Endothelial cell (in vitro differentiated cells): ENCODE data around the gene RAB26. TPM values are rescaled to one million over a fixed set of nuclear protein-coding genes. Genes with fewer than 3 reads are reported as not detected.

Source experiments
- DNase-seq: peaks from one replicate; pipeline ENCODE4 v3.0.0; 2021; ENCODE audit warnings: low spot score
- H3K27ac Mint-ChIP-seq: one replicate; pipeline ENCODE4 v1.8.0; 2021; ENCODE audit warnings: mixed read lengths, inconsistent platforms; ENCODE audit not compliant: unreplicated experiment
- H3K27me3 Mint-ChIP-seq: one replicate; pipeline ENCODE4 v1.8.0; 2021; ENCODE audit warnings: mild to moderate bottlenecking, moderate library complexity, mixed read lengths, inconsistent platforms; ENCODE audit not compliant: unreplicated experiment
- H3K36me3 Mint-ChIP-seq: one replicate; pipeline ENCODE4 v1.8.0; 2021; ENCODE audit warnings: mild to moderate bottlenecking, low read depth, mixed read lengths, inconsistent platforms; ENCODE audit not compliant: unreplicated experiment
- H3K4me1 Mint-ChIP-seq: one replicate; pipeline ENCODE4 v1.8.0; 2021; ENCODE audit warnings: mild to moderate bottlenecking, mixed read lengths, inconsistent platforms; ENCODE audit not compliant: unreplicated experiment
- H3K4me3 Mint-ChIP-seq: one replicate; pipeline ENCODE4 v1.8.0; 2021; ENCODE audit warnings: mild to moderate bottlenecking, mixed read lengths, inconsistent platforms; ENCODE audit not compliant: unreplicated experiment
- H3K9me3 Mint-ChIP-seq: one replicate; pipeline ENCODE4 v1.8.0; 2021; ENCODE audit warnings: mixed read lengths, inconsistent platforms; ENCODE audit not compliant: unreplicated experiment
- CTCF ChIP-seq: fragments of 200-600 bp; sonication (generic); IDR thresholded peaks from one replicate; pipeline ENCODE4 v1.5.0; 2021; ENCODE audit warnings: antibody characterized with exemption; ENCODE audit not compliant: unreplicated experiment
- total RNA-seq: library from RNA; stranded (reverse); fragmentation: NEBNext Ultra II Directional; extraction: Animal tissue kit (Norgen Biotek cat#: 25700); gene quantifications from one replicate; pipeline ENCODE4 v1.2.1, GENCODE V29; 2021; ENCODE audit not compliant: unreplicated experiment

Gene RAB26
- total RNA-seq, 1 donor from 2014 or later: 1.9 TPM

- Mint-ChIP-seq H3K27ac (no peak overlapping the region), H3K9me3 (no peaks in the 10 kb centered on the region), H3K4me1 (peaks cover 7% of the 10 kb centered on the region), H3K27me3 (peaks cover 8% of the 10 kb centered on the region), H3K36me3 (peaks cover 14% of the 10 kb centered on the region), H3K4me3 (no peak overlapping the region)
- no peak for TF ChIP-seq CTCF
- no peak for DNase-seq
These were observed 27.0 kb downstream of the RAB26 start for GRCh38 chr16:2175454-2175853.

- Mint-ChIP-seq H3K27ac (no peak overlapping the region), H3K27me3 (peaks cover 8% of the 10 kb centered on the region), H3K4me3 (no peak overlapping the region), H3K36me3 (peaks cover 14% of the 10 kb centered on the region), H3K4me1 (peaks cover 7% of the 10 kb centered on the region), H3K9me3 (no peaks in the 10 kb centered on the region)
- no peak for TF ChIP-seq CTCF
- DNase-seq: no peak
These were observed 27.6 kb downstream of the RAB26 start for GRCh38 chr16:2176047-2176446.

GRCh38 chr16:2177101-2177500 is 28.7 kb downstream of the RAB26 start:
- H3K9me3 Mint-ChIP-seq: no peaks in the 10 kb centered on the region
- H3K27ac Mint-ChIP-seq: no peak overlapping the region
- TF ChIP-seq CTCF: no peak
- peaks cover 15% of the 10 kb centered on the region for H3K36me3 Mint-ChIP-seq
- peak overlapping the region; percentile 67 for H3K4me3 Mint-ChIP-seq
- no peak for DNase-seq
- H3K27me3 Mint-ChIP-seq: peaks cover 12% of the 10 kb centered on the region
- peaks cover 4% of the 10 kb centered on the region for H3K4me1 Mint-ChIP-seq

- no peaks in the 10 kb centered on the region for H3K9me3 Mint-ChIP-seq
- no peak for DNase-seq
- TF ChIP-seq CTCF: no peak
- H3K4me1 Mint-ChIP-seq: peaks cover 3% of the 10 kb centered on the region
- peaks cover 19% of the 10 kb centered on the region for H3K36me3 Mint-ChIP-seq
- H3K27me3 Mint-ChIP-seq: peaks cover 17% of the 10 kb centered on the region
- H3K27ac Mint-ChIP-seq: no peak overlapping the region
- H3K4me3 Mint-ChIP-seq: peak overlapping the region; percentile 67
These were observed 29.1 kb downstream of the RAB26 start for GRCh38 chr16:2177561-2177960.

GRCh38 chr16:2178321-2179106 is 30.1 kb downstream of the RAB26 start:
- Mint-ChIP-seq H3K4me3 (no peak overlapping the region), H3K27ac (no peak overlapping the region), H3K4me1 (peaks cover 3% of the 10 kb centered on the region), H3K36me3 (peaks cover 16% of the 10 kb centered on the region), H3K9me3 (no peaks in the 10 kb centered on the region), H3K27me3 (peaks cover 16% of the 10 kb centered on the region)
- peak; percentile 72 for DNase-seq
- TF ChIP-seq CTCF: no peak
